SU-DHL-6 (cell line): Measurements from ENCODE around the gene SACM1L.

ENCODE experiments used
- H2AFZ ChIP-seq: fragments of 200-600 bp; sonication (generic); 2 replicates; pipeline ENCODE4 v1.6.1; 2014; ENCODE audit warnings: low read depth, mild to moderate bottlenecking, moderate library complexity, mixed read lengths, antibody characterized with exemption, low read length; ENCODE audit not compliant: severe bottlenecking
- H3F3A ChIP-seq: fragments of 200-600 bp; shearing (Covaris generic); 2 replicates; pipeline ENCODE4 v1.6.0; 2016; ENCODE audit warnings: antibody characterized with exemption, mild to moderate bottlenecking; ENCODE audit not compliant: insufficient read depth
- H3K27ac ChIP-seq: fragments of 200-600 bp; sonication (generic); 2 replicates; pipeline ENCODE4 v1.5.1; 2016; ENCODE audit warnings: low read depth, mild to moderate bottlenecking, low read length, moderate library complexity, mixed read lengths
- H3K27me3 ChIP-seq: fragments of 200-600 bp; sonication (generic), shearing (Covaris generic); 2 replicates; pipeline ENCODE4 v1.6.0; 2014; ENCODE audit warnings: mild to moderate bottlenecking, low read length
- H3K36me3 ChIP-seq: fragments of 200-600 bp; sonication (generic); 2 replicates; pipeline ENCODE4 v1.6.1; 2014; ENCODE audit warnings: mild to moderate bottlenecking, low read length, mixed read lengths
- H3K4me2 ChIP-seq: fragments of 300-600, 200-600 bp; shearing (Covaris generic), sonication (generic); 2 replicates; pipeline ENCODE4 v1.6.0; 2014; ENCODE audit warnings: low read length, low read depth, mild to moderate bottlenecking; ENCODE audit not compliant: poor library complexity, severe bottlenecking
- H3K4me3 ChIP-seq: fragments of 200-600 bp; sonication (generic); 2 replicates; pipeline ENCODE4 v1.5.1; 2014; ENCODE audit warnings: antibody characterized with exemption, low read length, mild to moderate bottlenecking, mixed read lengths; ENCODE audit not compliant: insufficient read depth, poor library complexity, severe bottlenecking
- H3K79me2 ChIP-seq: fragments of 200-600 bp; sonication (generic); 2 replicates; pipeline ENCODE4 v1.6.1; 2014; ENCODE audit warnings: mild to moderate bottlenecking, low read length, moderate library complexity; ENCODE audit not compliant: insufficient read depth
- H3K9ac ChIP-seq: fragments of 200-600 bp; sonication (generic); 2 replicates; pipeline ENCODE4 v1.7.0; 2014; ENCODE audit warnings: mild to moderate bottlenecking, low read length
- H3K9me2 ChIP-seq: fragments of 200-600 bp; sonication (generic); replicated peaks from 2 replicates; pipeline ENCODE4 v1.6.1; 2014; ENCODE audit warnings: low read length; ENCODE audit not compliant: insufficient read depth
- H3K9me3 ChIP-seq: fragments of 200-600 bp; sonication (generic); 2 replicates; pipeline ENCODE4 v1.6.1; 2014; ENCODE audit warnings: low read length, mixed read lengths; ENCODE audit not compliant: insufficient read depth
- H4K20me1 ChIP-seq: fragments of 200-600 bp; sonication (generic); 2 replicates; pipeline ENCODE4 v1.6.1; 2014; ENCODE audit warnings: low read depth, mild to moderate bottlenecking, antibody characterized with exemption, low read length, moderate library complexity, mixed read lengths
- CTCF ChIP-seq: fragments of 200-600 bp; sonication (generic); IDR thresholded peaks from one replicate; pipeline ENCODE4 v1.5.1; 2017; ENCODE audit warnings: antibody characterized with exemption, mild to moderate bottlenecking, low read length, moderate library complexity; ENCODE audit not compliant: insufficient read depth, poor library complexity, severe bottlenecking
- EZH2phosphoT487 ChIP-seq: fragments of 200-600 bp; sonication (generic), shearing (Covaris generic); conservative IDR thresholded peaks from 2 replicates; pipeline ENCODE4 v1.6.1; 2018; ENCODE audit warnings: mild to moderate bottlenecking, antibody characterized with exemption, low read length, moderate library complexity, mixed read lengths

The SACM1L gene

GRCh38 chr3:45670991-45671390, 18.2 kb upstream of the SACM1L start:
- no peak overlapping the region for H3K9ac ChIP-seq
- no peaks in the 10 kb centered on the region for H3K27me3 ChIP-seq
- no peaks in the 10 kb centered on the region for H3K36me3 ChIP-seq
- no peak overlapping the region for H3K4me2 ChIP-seq
- no peaks in the 10 kb centered on the region for H3K9me3 ChIP-seq
- H4K20me1 ChIP-seq = no peaks in the 10 kb centered on the region
- H3F3A ChIP-seq = no peaks in the 10 kb centered on the region
- H3K79me2 ChIP-seq = no peaks in the 10 kb centered on the region
- H3K4me3 ChIP-seq = no peak overlapping the region
- H3K9me2 ChIP-seq = no peaks in the 10 kb centered on the region
- no peak for TF ChIP-seq CTCF
- TF ChIP-seq EZH2phosphoT487 = no peak
- no peak overlapping the region for H2AFZ ChIP-seq
- no peak overlapping the region for H3K27ac ChIP-seq

GRCh38 chr3:45673273-45673672, 15.9 kb upstream of the SACM1L start:
- Histone ChIP-seq H3F3A (no peaks in the 10 kb centered on the region), H3K4me2 (no peak overlapping the region), H3K9me3 (no peaks in the 10 kb centered on the region), H2AFZ (no peak overlapping the region), H3K36me3 (no peaks in the 10 kb centered on the region), H3K4me3 (no peak overlapping the region), H3K27ac (no peak overlapping the region), H3K9ac (no peak overlapping the region), H4K20me1 (no peaks in the 10 kb centered on the region), H3K27me3 (no peaks in the 10 kb centered on the region), H3K79me2 (no peaks in the 10 kb centered on the region), H3K9me2 (no peaks in the 10 kb centered on the region)
- TF ChIP-seq EZH2phosphoT487 (no peak), CTCF (no peak)

GRCh38 chr3:45676325-45677032, 12.7 kb upstream of the SACM1L start:
- H3K36me3 ChIP-seq = no peaks in the 10 kb centered on the region
- no peaks in the 10 kb centered on the region for H3K9me3 ChIP-seq
- H3K79me2 ChIP-seq = no peaks in the 10 kb centered on the region
- no peak overlapping the region for H3K4me3 ChIP-seq
- H3K4me2 ChIP-seq = no peak overlapping the region
- no peak overlapping the region for H2AFZ ChIP-seq
- H3K9ac ChIP-seq = no peak overlapping the region
- no peaks in the 10 kb centered on the region for H3F3A ChIP-seq
- TF ChIP-seq EZH2phosphoT487 (no peak), CTCF (no peak)
- no peaks in the 10 kb centered on the region for H4K20me1 ChIP-seq
- H3K27ac ChIP-seq = no peak overlapping the region
- no peaks in the 10 kb centered on the region for H3K9me2 ChIP-seq
- no peaks in the 10 kb centered on the region for H3K27me3 ChIP-seq
